CD14-positive monocyte (primary cell): ENCODE measurements around the gene LBHD2. TPM values are rescaled to one million over a fixed set of nuclear protein-coding genes. Genes with fewer than 3 reads are reported as not detected.
A peak's percentile ranks its signal among the peaks of the same experiment; 100 is the strongest.
"Not testable (repeated sequence)": the region's sequence is repeated elsewhere in the genome, so short reads cannot be mapped to it uniquely, and the experiment has no call there.

Experiments used
- DNase-seq, 3 donors: peaks; one replicate each; pipeline ENCODE4 v3.0.0-alpha.2; 2011 to 2022
- H2AFZ ChIP-seq: 2 replicates; pipeline ENCODE4 v1.6.0; 2012; ENCODE audit warnings: mild to moderate bottlenecking, low read depth, low read length, inconsistent platforms; ENCODE audit not compliant: insufficient read depth, poor library complexity, severe bottlenecking
- H3K27ac ChIP-seq, 2 donors: 1 replicate in 1 of 2; 2 replicates in 1 of 2; pipeline ENCODE4 v1.5.1; 2012 to 2013; ENCODE audit warnings: low read length in 2 of 2, control low read depth in 1 of 2, inconsistent platforms in 1 of 2, low read depth in 1 of 2, mild to moderate bottlenecking in 1 of 2
- H3K27me3 ChIP-seq, 2 donors: one replicate each; pipeline versions ENCODE4 v1.6.0 to v1.6.1; 2011 to 2013; ENCODE audit warnings: low read length in 2 of 2; ENCODE audit not compliant: control insufficient read depth in 2 of 2, insufficient read depth in 2 of 2
- H3K36me3 ChIP-seq, 2 donors: replicated peaks in 1 of 2; 1 replicate in 1 of 2; 2 replicates in 1 of 2; pipeline versions ENCODE4 v1.5.1 to v1.6.1; 2012 to 2013; ENCODE audit warnings: low read length in 2 of 2, control low read depth in 1 of 2, inconsistent platforms in 1 of 2, mild to moderate bottlenecking in 1 of 2; ENCODE audit not compliant: insufficient read depth in 2 of 2, control insufficient read depth in 1 of 2
- H3K4me1 ChIP-seq, 2 donors: 1 replicate in 1 of 2; 2 replicates in 1 of 2; pipeline versions ENCODE4 v1.5.1 to v1.6.1; 2012 to 2013; ENCODE audit warnings: low read length in 2 of 2, control low read depth in 1 of 2, inconsistent platforms in 1 of 2, mild to moderate bottlenecking in 1 of 2, moderate library complexity in 1 of 2; ENCODE audit not compliant: insufficient read depth in 2 of 2, control insufficient read depth in 1 of 2
- H3K4me2 ChIP-seq: replicated peaks from 2 replicates; pipeline ENCODE3; 2012; ENCODE audit warnings: low read length, moderate library complexity, mild to moderate bottlenecking; ENCODE audit not compliant: poor library complexity, severe bottlenecking; ENCODE audit errors: extremely low read depth
- H3K4me3 ChIP-seq, 3 experiments: fragments of 200-600 bp in 1 of 3; sonication (generic) in 1 of 3; replicated peaks in 1 of 3; 1 replicate in 2 of 3; 2 replicates in 1 of 3; pipeline ENCODE4 v1.5.1; 2011 to 2013; ENCODE audit warnings: low read length in 3 of 3, mild to moderate bottlenecking in 3 of 3, control low read depth in 2 of 3, low read depth in 2 of 3, inconsistent platforms in 1 of 3, moderate library complexity in 1 of 3
- H3K79me2 ChIP-seq: 2 replicates; pipeline ENCODE4 v1.6.0; 2012; ENCODE audit warnings: mild to moderate bottlenecking, control low read depth, inconsistent platforms, low read length, moderate library complexity; ENCODE audit not compliant: insufficient read depth
- H3K9ac ChIP-seq: 2 replicates; pipeline ENCODE4 v1.6.0; 2017; ENCODE audit warnings: low read length, mild to moderate bottlenecking; ENCODE audit not compliant: insufficient read depth, poor library complexity, severe bottlenecking
- H3K9me3 ChIP-seq, 2 donors: replicated peaks in 1 of 2; 1 replicate in 1 of 2; 2 replicates in 1 of 2; pipeline versions ENCODE4 v1.5.1 to v1.6.1; 2012 to 2013; ENCODE audit warnings: low read length in 2 of 2, control low read depth in 1 of 2; ENCODE audit not compliant: control insufficient read depth in 1 of 2, insufficient read depth in 1 of 2
- H4K20me1 ChIP-seq: 2 replicates; pipeline ENCODE4 v1.6.0; 2012; ENCODE audit warnings: mild to moderate bottlenecking, low read length, control low read depth, moderate library complexity; ENCODE audit not compliant: insufficient read depth
- H3K27ac Mint-ChIP-seq, 7 donors: one replicate each; pipeline ENCODE4 v1.8.0; 2020; ENCODE audit warnings: mild to moderate bottlenecking in 7 of 7, mixed read lengths in 7 of 7, moderate library complexity in 6 of 7, inconsistent platforms in 2 of 7
- H3K27me3 Mint-ChIP-seq, 3 donors: one replicate each; pipeline ENCODE4 v1.8.0; 2021 to 2022; ENCODE audit warnings: low read depth in 3 of 3, mild to moderate bottlenecking in 3 of 3, mixed read lengths in 3 of 3, moderate library complexity in 3 of 3, inconsistent platforms in 1 of 3
- H3K36me3 Mint-ChIP-seq, 2 donors: one replicate each; pipeline ENCODE4 v1.8.0; 2020; ENCODE audit warnings: mixed read lengths in 2 of 2, inconsistent platforms in 1 of 2, mild to moderate bottlenecking in 1 of 2
- H3K4me1 Mint-ChIP-seq: one replicate; pipeline ENCODE4 v1.8.0; 2020; ENCODE audit warnings: mild to moderate bottlenecking, mixed read lengths
- H3K4me3 Mint-ChIP-seq, 2 donors: one replicate each; pipeline ENCODE4 v1.8.0; 2020; ENCODE audit warnings: mild to moderate bottlenecking in 2 of 2, mixed read lengths in 2 of 2, moderate library complexity in 1 of 2
- H3K9me3 Mint-ChIP-seq, 7 donors: one replicate each; pipeline ENCODE4 v1.8.0; 2020 to 2022; ENCODE audit warnings: mixed read lengths in 7 of 7, mild to moderate bottlenecking in 6 of 7, moderate library complexity in 6 of 7, inconsistent platforms in 2 of 7
- CTCF ChIP-seq: fragments of 200-600 bp; IDR thresholded peaks from one replicate; pipeline ENCODE4 v1.8.0; 2022; ENCODE audit warnings: antibody characterized with exemption, mild to moderate bottlenecking
- WGBS: methylation state at CpG from one replicate; pipeline ENCODE4 v1.1.5; 2013; ENCODE audit warnings: missing lambda C conversion rate; ENCODE audit not compliant: insufficient coverage; 5-methylcytosine and 5-hydroxymethylcytosine counted together
- intact Hi-C, 2 donors: fragments of 100-400 bp; cut with micrococcal nuclease; formaldehyde crosslinking; loops; one replicate each; pipeline versions ENCODE4 v1.15.0 to v1.15.1; 2023
- polyA plus RNA-seq, 3 donors: library from polyadenylated mRNA; depleted of rRNA in 1 of 3; unstranded in 2 of 3; stranded (reverse) in 1 of 3; fragments of 300-500 nt in 2 of 3; fragments of >200 nt in 1 of 3; fragmentation: Illumina TruSeq in 2 of 3; gene quantifications; 1 replicate in 2 of 3; 2 replicates in 1 of 3; pipeline ENCODE4 v1.2.3, GENCODE V29; 2012 to 2021

LBHD2 gene
- polyA plus RNA-seq, 3 donors = not detected

GRCh38 chr14:103115845-103116572 lies 32.0 kb downstream of the LBHD2 start:
- H3K79me2 ChIP-seq = peaks cover 12% of the 10 kb centered on the region
- intact Hi-C loops = loop anchor here in 1 of 2 donors (5.0 kb wide), 1 partner anchor 216 kb away; the partner anchor contains the start of gene EIF5
- H2AFZ ChIP-seq = no peak overlapping the region
- no peak overlapping the region for H3K4me3 ChIP-seq
- 96% methylated on average over 9 of the region's 10 CpGs for WGBS
- peak overlapping the region in 1 of 2 donors; percentile 39 for H3K4me3 Mint-ChIP-seq
- no peaks in the 10 kb centered on the region for H3K36me3 Mint-ChIP-seq
- DNase-seq = peak in 2 of 3 donors; percentile 27 to 55
- H3K4me1 Mint-ChIP-seq = peaks cover 92% of the 10 kb centered on the region
- TF ChIP-seq CTCF = no peak
- peak overlapping the region; percentile 51 to 59 for H3K27ac ChIP-seq
- H3K27me3 ChIP-seq = no peaks in the 10 kb centered on the region
- peaks cover 92 to 100% of the 10 kb centered on the region in 2 donors for H3K4me1 ChIP-seq
- no peaks in the 10 kb centered on the region for H3K9me3 ChIP-seq
- no peak overlapping the region for H3K4me2 ChIP-seq
- no peaks in the 10 kb centered on the region for H3K36me3 ChIP-seq
- no peak overlapping the region for H3K9ac ChIP-seq
- no peaks in the 10 kb centered on the region for H3K9me3 Mint-ChIP-seq
- peak overlapping the region; percentile 83 to 89 (median 86) for H3K27ac Mint-ChIP-seq
- H3K27me3 Mint-ChIP-seq = peaks cover 0 to 4% (median 0%) of the 10 kb centered on the region in 3 donors
- no peaks in the 10 kb centered on the region for H4K20me1 ChIP-seq

- Histone ChIP-seq H4K20me1 (no peaks in the 10 kb centered on the region), H3K4me1 (peaks cover 91 to 100% of the 10 kb centered on the region in 2 donors), H3K9me3 (no peaks in the 10 kb centered on the region), H3K79me2 (peaks cover 12% of the 10 kb centered on the region), H3K27me3 (no peaks in the 10 kb centered on the region), H3K9ac (no peak overlapping the region), H2AFZ (no peak overlapping the region), H3K4me3 (no peak overlapping the region), H3K4me2 (no peak overlapping the region), H3K36me3 (no peaks in the 10 kb centered on the region), H3K27ac (peak overlapping the region in 1 of 2 donors; percentile 59)
- Mint-ChIP-seq H3K36me3 (no peaks in the 10 kb centered on the region), H3K4me1 (peaks cover 91% of the 10 kb centered on the region), H3K4me3 (no peak overlapping the region), H3K27ac (peak overlapping the region in 5 of 7 donors; percentile 41 to 87 (median 85)), H3K9me3 (no peaks in the 10 kb centered on the region), H3K27me3 (peaks cover 0 to 4% (median 0%) of the 10 kb centered on the region in 3 donors)
- no peak for TF ChIP-seq CTCF
- no peak for DNase-seq
- WGBS = 85% methylated on average over 16 of the region's 17 CpGs
- intact Hi-C loops = loop anchor here in 1 of 2 donors (5.0 kb wide), 1 partner anchor 216 kb away; the partner anchor contains the start of gene EIF5
Observed at GRCh38 chr14:103116636-103117035, 32.6 kb downstream of the LBHD2 start.

GRCh38 chr14:103117499-103117898 lies 33.5 kb downstream of the LBHD2 start:
- Histone ChIP-seq H3K27ac (peak overlapping the region; percentile 27 to 99), H3K4me1 (peaks cover 88 to 100% of the 10 kb centered on the region in 2 donors), H3K79me2 (peaks cover 14% of the 10 kb centered on the region)
- H3K9ac ChIP-seq, H3K4me3 ChIP-seq, H3K36me3 Mint-ChIP-seq, H3K9me3 ChIP-seq, H3K27me3 ChIP-seq, DNase-seq, H3K4me3 Mint-ChIP-seq, H3K4me2 ChIP-seq, H4K20me1 ChIP-seq, H3K9me3 Mint-ChIP-seq, H3K36me3 ChIP-seq, H3K27me3 Mint-ChIP-seq, H2AFZ ChIP-seq: not testable (repeated sequence)
- Mint-ChIP-seq H3K27ac (peak overlapping the region; percentile 96 to 99 (median 98)), H3K4me1 (peaks cover 87% of the 10 kb centered on the region)
- no CpG with 5 or more reads among the region's 7 CpGs for WGBS
- intact Hi-C loops = loop anchor here in 1 of 2 donors (5.0 kb wide), 1 partner anchor 215 kb away; the partner anchor contains the start of gene EIF5
